Epithelial cell of esophagus (primary cell): ENCODE data around the gene THOC7.

ENCODE experiments used
- DNase-seq: peaks from one replicate; pipeline ENCODE4 v3.0.0; 2010; ENCODE audit warnings: low read depth
- H3K4me3 ChIP-seq: 2 replicates; pipeline ENCODE4 v1.5.1; 2011; ENCODE audit warnings: mild to moderate bottlenecking, low read length, control low read depth
- CTCF ChIP-seq: IDR thresholded peaks from 2 replicates; pipeline ENCODE4 v1.5.1; 2011; ENCODE audit warnings: low read depth, mild to moderate bottlenecking, low read length, control low read depth, inconsistent platforms; ENCODE audit not compliant: insufficient read depth; ENCODE audit errors: missing control alignments

Gene THOC7

GRCh38 chr3:63860776-63861175 lies 2.8 kb downstream of the THOC7 start:
- no peak for TF ChIP-seq CTCF
- no peak for DNase-seq
- no peak overlapping the region for H3K4me3 ChIP-seq

- peak; percentile 30 for DNase-seq
- H3K4me3 ChIP-seq = no peak overlapping the region
- no peak for TF ChIP-seq CTCF
Measured at GRCh38 chr3:63857311-63857710, 6.3 kb downstream of the THOC7 start.

- no peak for TF ChIP-seq CTCF
- peak; percentile 67 for DNase-seq
- H3K4me3 ChIP-seq = no peak overlapping the region
Measured at GRCh38 chr3:63855333-63855940, 8.2 kb downstream of the THOC7 start.

- H3K4me3 ChIP-seq = no peak overlapping the region
- no peak for TF ChIP-seq CTCF
- DNase-seq = no peak
Measured at GRCh38 chr3:63853106-63853505, 10.5 kb downstream of the THOC7 start.

- no peak for DNase-seq
- no peak for TF ChIP-seq CTCF
- no peak overlapping the region for H3K4me3 ChIP-seq
Measured at GRCh38 chr3:63851287-63851686, 12.3 kb downstream of the THOC7 start.

GRCh38 chr3:63849175-63849574 lies 14.4 kb downstream of the THOC7 start:
- DNase-seq = no peak
- no peak for TF ChIP-seq CTCF

GRCh38 chr3:63847718-63848450 lies 15.7 kb downstream of the THOC7 start:
- H3K4me3 ChIP-seq = no peak overlapping the region
- DNase-seq = peak; percentile 37
- TF ChIP-seq CTCF = no peak

More at GRCh38 chr3:63849175-63849574, 14.4 kb downstream of the THOC7 start:
- H3K4me3 ChIP-seq = no peak overlapping the region
